ENCODE data around the gene JMJD6. TPM values are rescaled to one million over a fixed set of nuclear protein-coding genes. Genes with fewer than 3 reads are reported as not detected.
A peak's percentile ranks its signal among the peaks of the same experiment; 100 is the strongest.
"Not testable (repeated sequence)": the region's sequence is repeated elsewhere in the genome, so short reads cannot be mapped to it uniquely, and the experiment has no call there.

JMJD6 gene
- total RNA-seq, 1 donor from 2014 or later = 22.6 TPM

DNA sequence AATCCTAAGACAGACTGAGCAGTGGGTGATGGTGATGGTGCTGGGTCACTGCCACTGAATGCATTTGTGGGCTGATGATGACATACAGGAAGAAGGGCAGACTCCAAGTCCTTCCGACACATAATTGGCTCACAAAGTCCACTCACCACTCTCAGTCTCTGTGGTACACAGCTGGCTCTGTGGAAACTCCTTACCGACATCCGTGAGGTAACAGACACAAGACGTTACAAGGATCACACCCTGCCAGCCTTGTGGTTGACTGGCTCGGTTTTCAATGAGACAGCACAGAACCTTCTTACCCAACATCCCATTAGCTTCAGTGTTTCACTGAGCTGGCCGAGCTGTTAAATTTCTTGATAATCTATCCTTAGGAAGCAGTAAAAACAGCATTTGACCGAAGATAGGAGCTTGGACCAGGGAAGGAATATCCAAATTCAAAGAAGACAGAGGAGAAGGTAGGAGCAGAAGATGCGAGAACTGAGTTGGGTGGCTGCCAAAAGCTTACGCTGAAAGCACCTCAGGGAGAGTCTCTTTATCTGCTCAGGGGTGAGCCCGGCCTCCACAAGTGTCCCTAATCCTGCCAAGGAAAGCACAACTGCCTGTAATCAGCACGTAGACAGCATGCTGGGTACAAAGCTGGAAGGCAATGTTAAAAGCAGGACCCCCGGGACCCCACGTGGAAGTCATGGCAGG, 10.1 kb downstream of the JMJD6 start:
- DNase-seq (ENCODE audit: low read depth, low spot score) = no peak

DNA sequence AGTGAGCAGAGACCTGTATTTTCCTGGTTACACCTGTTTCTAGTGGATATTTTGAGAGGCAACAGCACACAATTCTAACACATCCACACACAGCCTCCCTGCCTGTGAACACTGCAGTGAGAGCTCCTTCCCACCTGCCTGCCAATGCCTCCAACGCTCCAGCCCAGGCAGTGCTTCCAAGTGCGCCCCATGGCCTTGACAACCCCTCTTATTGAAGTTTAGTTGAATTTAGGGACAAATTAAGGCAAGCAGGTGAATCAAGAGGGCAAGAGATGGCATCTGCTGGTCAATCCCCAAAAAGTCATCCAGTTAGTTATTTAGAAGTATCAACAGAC, 10.9 kb downstream of the JMJD6 start:
- DNase-seq (ENCODE audit: low read depth, low spot score) = no peak

DNA sequence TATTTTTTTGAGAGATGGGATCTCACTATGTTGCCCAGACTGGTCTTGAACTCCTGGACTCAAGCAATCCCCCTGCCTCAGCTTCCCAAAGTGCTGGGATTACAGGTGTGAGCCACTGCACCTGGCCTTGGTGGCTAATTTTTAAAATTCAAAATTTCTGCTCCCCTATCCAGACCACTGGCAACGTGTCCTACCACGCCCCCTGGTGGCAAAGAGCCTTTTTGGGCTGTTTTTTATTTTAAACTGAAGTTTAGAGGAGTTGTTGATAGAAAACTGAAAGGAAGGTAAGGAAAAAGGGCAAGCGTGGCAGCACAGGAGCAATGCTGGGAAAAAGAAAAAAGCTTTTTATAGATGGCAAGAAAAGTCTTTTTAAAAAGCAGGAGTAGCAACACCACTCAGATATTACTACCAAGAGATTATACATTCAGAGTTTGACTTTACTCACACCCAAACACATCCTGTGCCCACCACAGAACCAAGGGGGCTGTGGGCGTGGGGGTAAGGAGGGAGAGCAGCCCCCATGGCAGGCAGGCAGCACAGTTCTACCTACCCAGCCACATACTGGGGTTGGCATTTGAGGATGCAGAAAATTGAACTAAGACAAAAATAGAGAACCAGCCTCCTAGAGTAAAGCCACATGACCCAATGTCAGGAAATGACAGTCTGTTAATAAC, 11.4 kb downstream of the JMJD6 start:
- DNase-seq (ENCODE audit: low read depth, low spot score) = no peak

DNA sequence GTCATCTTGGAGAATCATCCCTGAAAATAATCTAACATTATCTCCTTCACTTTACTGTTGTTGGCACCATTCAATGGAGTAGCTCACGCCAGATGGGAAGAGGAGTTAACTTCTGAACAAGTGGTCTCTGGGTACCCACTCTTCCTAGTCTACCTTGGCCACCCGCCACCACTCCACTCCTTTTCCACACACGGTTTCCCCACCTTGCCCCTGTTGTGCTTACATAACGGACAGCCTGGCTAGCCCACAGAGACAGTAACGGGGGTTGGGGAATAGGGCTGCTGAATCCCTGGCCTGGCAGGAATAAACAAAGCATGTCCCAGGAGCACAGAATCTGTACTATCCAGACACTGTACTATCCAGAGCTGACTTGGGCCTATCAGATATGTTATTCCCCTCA, 12.1 kb downstream of the JMJD6 start:
- no peak for DNase-seq (ENCODE audit: low read depth, low spot score)

DNA sequence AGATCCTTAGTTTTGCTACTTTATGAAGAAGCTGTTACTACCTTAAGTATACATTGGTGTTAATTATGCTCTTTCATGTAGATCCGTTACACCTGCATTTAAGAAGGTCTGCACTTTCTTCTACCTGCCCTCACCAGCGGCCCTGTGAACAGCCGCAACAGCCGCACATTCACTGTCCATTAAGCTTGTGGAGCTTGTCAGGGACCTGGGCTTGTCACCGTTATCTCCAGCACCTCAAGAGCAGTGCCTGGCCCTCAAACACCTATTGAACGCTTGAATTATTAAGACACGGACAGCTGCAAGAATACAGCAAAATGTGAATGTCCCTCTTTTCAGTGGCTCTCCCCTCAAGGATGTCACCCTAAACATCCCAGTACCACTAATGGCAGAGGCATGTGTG, 12.6 kb downstream of the JMJD6 start:
- DNase-seq (ENCODE audit: low read depth, low spot score) = no peak

DNA sequence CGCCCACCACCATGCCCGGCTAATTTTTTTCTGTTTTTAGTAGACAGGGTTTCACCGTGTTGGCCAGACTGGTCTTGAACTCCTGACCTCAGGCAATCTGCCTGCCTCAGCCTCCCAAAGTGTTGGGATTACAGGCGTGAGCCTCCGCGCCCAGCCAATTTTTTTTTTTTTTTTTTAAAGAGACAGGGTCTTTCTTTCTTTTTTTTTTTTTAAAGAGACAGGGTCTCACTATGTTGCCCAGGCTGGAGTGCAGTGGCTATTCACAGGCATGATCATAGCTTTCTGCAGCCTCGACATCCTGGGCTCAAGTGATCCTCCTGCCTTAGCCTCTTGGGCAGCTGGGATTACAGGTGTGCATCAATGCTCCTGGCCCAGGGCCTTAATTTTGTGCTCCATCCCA, 14.1 kb downstream of the JMJD6 start:
- DNase-seq (ENCODE audit: low read depth, low spot score) = not testable (repeated sequence)

DNA sequence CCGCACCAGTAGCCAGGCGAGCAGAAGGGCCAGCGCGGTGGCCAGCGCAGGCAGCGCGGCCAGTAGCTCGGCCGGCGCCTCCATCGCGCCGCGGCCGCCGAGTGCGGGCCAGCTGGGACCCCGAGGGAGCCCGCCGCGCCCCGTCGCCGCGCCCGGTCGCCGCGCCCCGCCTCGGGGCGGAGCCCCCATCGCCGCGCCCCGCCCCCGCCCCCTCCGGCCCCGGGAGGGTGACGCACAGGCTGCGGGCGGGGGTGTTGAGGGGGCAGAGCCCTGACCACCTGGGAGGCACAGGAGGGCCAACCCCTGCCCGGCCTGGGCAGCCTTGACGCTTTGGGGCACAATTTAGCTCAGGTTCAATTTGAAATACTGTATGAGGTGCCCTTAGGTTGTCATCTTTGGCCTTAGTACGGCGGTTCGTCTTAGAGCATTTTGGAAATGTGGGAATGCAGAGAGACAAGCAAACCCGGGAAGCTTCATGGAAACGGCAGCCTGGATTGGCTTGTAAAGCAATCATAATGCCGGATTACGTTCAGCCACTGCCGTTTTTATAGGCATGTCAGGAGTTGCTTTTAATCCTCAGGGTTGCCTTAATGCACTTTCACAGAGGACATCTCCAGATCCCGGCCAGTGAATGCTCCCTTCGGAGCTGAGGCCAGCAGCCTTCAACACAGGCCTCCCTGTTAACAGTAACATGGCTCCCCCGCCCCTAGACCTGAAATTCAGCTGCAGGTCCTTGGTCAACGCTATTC, 15.4 kb downstream of the JMJD6 start, which contains the start of gene MXRA7:
MXRA7 (minus strand) TSS at position 103 of the 749 bp plus-strand sequence; CDS start at position 84, 19 bp downstream.
- DNase-seq (ENCODE audit: low read depth, low spot score) = no peak

DNA sequence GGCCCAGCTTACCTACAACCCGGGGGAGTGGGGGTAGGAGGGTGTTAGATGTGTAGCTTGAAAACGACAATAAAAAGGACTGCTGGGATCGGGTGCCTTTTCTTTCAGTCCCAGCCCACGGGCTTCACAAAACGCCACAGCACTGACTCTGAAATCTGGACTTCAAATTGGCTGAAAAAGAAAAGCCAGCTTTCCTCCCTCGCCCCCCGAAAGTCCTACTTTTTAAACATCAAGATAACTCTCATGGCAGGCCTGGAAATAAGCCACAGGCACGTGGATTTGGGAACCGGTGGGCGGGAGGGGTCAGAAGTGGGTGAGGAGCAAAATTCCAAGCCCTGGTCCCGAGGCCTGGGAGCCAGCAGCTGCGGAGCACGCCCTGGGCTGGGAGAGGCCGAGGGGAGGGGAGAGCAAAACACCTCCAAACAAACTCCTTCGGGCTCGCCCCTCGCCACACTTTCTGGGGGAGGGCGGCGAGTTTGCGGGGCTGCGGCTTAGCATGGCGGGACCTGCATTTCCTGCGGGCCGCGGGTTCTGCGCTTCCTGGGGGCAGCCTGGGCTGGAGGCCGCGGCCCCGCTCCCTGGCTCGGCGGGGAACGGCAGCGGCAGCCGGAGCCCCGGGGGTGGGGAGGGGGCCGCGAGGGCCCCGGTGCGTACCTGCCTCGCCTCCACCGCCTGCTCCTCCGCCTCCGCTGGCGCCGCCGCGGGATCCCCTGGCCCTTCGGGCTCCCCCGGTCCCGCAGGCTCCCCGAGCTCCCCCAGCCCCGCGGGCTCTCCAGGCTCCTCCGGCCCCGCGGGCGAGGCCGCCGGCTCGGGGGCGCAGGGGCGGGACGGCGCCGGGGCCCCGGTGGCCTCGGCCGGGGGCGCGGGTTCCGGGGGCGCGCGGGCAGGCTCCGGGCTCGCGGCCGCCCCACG, 16.2 kb downstream of the JMJD6 start:
- not testable (repeated sequence) for DNase-seq (ENCODE audit: low read depth, low spot score)

DNA sequence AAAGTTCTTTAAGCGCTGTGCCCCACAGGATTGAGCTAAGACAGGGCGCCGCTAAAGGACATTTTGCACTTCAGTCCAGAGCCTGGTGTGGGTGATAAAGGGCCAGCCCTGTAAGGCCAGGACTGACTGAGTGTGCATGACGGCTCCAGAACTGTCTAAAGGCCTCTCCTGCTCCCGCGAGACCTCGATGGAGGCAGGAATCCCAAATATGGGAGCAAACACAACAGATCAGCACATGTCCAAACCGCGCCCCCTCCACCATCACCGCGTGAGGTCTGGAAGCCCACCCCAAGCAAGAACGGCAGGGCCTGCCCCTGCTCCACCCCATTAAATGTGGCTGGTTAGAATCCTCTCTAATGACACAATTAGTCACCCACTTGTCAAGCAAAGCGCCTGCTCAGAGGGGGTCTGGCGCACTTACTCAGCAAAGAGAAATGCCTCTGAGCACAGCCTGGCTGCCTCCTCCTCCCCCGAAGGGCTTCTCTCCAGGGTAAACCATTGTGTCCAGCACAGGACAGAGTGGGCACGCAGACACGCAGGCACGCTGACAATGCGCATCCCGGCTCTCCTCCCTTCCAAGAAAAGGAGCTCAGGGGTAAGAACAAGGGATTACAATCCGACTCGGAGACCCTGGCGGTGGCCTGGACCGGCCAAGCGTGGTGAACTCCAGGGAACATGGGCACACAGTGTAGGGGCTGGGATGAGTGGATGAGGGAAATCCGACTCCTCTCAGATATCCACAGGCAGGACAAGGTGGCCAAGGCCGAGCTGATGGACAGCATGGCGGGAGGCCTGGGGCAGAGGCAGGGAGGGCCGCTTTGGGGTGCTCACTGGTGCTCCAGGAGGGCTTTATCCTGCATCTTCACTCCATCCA, 17.1 kb downstream of the JMJD6 start:
- DNase-seq (ENCODE audit: low read depth, low spot score) = no peak

DNA sequence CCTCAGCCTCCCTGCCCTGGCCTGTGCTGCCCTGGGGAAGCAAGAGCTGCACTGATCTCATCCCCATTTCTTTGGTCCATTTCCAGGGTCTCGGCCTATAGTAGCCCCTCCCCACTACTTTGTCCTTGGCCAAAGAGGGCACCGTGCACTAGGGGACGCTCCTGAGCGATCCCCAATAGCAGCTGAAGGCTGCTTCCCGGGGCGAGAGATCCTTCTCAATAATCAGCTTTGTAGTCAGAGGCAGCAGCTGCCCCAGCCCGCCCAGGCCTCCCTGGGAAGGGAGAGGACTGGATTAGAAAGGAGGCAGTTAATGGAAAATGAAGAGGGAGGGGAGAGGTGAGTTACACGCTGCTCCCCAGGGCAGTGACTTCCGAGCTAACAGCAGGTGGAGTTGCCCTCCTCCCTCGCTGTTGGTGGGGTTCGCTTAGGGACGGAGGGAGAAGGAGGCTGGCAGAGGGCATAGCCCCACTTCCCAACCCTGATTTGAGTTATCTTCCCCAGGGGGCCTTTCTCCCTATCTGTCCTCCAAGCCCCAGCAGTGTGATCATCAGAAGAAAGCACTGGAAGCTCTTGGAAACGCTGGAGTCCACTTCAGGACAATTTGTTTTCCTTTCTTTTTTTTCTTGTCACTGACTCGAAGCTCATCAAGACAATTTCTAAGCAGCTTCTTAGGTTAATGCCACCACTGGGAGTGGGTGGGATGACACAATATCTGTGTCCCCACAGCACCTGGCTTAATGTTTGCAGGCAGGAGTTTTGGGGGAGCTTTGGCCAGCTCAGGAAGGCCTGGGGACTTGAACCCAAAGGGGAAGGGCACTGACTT, 18.2 kb downstream of the JMJD6 start:
- no peak for DNase-seq (ENCODE audit: low read depth, low spot score)

DNA sequence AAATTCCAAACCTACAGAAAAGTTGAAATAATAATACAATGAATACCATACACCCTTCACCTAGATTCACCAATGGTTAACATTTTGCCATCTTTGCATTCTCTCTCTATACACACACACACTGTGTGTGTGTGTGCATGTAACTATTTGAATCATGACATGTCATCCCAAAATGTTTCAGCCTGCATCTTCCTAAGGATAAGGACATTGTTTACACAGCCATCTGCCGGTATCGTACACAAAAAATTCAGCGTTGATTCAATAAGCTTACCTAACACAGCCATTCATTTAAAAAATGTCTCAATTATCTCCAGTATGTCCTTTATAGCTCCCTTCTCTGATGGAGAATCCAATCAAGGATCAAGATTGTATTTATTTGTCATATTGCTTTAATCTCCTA, 19.6 kb downstream of the JMJD6 start:
- no peak for DNase-seq (ENCODE audit: low read depth, low spot score)

DNA sequence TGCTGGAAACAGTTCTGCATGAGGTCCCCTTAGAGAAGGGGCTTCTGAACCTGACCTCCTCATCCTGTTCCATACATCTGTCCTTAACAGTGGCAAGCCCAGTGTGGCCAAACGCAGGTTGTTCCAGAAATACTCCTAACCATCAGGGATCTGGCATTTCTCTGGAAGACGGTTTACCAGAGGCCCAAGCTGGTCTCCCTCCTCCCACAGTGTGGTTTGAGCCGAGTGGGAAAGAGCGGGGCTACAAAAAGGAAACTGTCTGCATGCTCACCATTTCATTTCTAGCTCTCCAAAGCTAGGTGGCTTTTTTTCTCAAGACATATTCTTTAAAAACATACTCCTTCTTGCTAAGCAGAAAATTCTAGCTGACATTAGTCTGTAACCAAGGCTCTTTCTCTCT, 21.6 kb downstream of the JMJD6 start:
- no peak for DNase-seq (ENCODE audit: low read depth, low spot score)

DNA sequence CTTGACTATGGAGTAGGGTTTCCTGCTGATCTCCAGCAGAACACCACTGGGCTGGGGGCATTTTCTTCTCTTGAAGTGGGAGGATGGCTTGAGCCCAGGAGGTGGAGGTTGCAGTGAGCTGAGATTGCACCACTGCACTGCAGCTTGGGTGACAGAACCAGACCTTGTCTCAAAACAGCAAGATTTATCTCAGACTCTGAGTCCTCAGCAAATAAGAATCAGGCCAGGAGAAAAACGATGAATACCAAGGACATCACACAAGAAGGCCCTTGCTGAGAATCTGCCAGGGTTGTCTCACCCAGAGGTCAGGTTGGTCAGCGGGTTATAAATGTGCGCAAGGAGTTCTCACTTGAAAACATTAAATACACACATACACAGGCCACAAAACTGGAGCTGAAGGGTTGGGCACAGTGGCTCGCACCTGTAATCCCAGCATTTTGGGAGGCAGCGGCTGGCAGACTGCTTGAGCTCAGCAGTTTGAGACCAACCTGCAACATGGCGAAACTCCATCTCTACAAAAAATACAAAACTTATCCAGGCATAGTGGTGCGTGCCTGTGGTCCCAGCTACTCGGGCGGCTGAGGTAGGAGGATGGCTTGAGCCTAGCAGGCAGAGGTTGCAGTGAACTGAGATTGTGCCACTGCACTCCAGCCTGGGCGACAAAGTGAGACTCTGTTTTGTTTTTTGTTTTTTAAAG, 23.3 kb downstream of the JMJD6 start:
- no peak for DNase-seq (ENCODE audit: low read depth, low spot score)

DNA sequence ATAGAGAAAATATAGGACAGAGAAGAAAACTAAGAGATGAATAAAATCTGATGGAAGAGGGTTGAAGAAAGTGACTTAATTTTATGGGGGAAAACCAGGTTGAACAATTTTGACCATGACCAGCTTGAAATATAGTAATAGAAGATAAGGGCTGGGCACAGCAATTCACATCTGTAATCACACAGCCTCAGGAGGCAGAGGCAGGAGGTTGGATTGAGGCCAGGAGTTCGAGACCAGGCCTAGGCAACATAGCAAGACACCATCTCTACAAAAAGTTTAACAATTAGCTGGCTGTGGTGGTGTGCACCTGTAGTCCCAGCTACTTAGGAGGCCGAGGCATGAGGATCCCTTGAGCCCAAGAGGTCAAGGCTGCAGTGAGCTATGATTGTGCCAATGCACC, 24.3 kb downstream of the JMJD6 start:
- no peak for DNase-seq (ENCODE audit: low read depth, low spot score)

DNA sequence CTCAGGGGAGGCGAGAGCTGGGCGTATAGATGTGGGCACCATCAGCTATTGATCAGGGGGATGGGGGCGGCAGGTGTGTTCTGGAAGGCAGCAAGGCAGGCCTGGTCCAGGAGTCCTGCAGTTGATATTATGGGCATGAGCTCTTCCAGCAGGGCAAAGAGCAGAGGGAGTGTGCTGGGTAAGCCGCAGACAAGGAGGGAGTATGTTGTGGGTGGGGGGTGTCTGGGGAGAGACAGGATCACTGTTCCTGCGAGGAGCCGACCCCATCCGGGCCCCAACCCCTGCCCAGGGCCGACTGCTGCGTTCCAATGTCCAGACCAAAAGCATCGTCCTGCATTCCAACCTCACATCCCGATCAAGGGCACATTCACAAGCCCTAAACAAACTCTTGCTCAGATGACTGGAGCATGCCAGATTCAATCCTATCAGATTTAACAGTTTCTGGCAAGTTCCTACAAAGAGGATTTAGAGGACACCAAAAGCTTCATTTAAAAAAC, 24.9 kb downstream of the JMJD6 start:
- DNase-seq (ENCODE audit: low read depth, low spot score) = no peak

DNA sequence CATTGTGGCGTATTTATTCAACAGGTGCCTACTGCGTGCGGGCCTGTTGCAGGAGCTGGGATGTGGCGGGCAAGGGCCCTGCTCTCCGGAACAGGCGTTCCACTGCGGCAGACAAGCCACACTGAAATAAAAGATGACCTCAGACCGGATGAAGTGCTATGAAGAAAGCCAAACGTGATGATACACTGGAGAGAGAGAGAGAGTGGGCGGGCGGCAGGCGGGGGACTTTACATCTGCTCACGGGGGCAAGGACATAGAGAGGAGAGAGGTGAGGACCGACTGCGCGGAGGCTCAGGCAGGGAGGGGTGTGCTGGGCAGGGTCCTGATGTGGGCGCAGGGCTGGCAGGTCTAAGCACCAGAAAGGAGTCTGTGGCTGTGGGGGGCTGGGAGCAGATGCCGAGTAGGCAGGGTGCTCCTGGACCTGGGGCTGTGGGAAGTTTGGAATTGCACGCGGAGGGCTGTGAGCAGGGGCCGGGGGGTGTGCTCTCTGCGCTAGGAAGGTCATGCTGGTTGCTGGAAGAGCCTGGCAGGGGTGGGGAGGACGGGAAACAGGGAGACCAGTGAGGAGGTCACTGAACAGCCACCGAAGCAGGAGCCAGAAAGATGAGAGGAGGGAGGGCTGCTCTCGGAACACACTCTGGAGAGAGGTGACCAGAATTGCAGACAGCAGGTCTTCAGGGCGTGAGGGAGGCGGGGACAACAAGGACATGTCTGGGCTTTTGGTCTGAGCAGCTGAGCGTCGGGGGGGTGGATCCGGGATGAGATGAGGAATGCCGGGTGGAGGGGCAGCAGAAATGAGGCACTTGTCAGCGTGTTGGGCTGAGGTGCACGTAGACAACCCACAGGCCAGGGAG, 25.6 kb downstream of the JMJD6 start:
- DNase-seq (ENCODE audit: low read depth, low spot score) = peak; percentile 49

DNA sequence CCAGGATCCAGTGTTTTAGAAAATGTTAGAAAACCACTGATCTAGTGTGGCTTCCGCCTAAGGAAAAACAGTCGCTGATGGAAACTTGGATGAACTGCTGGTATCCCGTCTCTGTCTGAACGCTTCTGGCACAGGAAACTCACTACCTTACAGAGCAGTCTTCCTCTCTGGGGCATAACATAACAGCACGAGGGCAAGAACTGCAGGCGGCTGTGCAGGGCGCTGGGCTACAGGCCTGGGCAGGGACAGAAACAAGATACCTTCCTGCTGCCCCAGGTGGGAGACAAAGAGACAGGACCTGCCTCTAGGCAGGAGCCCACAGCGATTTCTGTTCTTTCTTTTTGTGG, 26.2 kb downstream of the JMJD6 start:
- DNase-seq (ENCODE audit: low read depth, low spot score) = no peak

DNA sequence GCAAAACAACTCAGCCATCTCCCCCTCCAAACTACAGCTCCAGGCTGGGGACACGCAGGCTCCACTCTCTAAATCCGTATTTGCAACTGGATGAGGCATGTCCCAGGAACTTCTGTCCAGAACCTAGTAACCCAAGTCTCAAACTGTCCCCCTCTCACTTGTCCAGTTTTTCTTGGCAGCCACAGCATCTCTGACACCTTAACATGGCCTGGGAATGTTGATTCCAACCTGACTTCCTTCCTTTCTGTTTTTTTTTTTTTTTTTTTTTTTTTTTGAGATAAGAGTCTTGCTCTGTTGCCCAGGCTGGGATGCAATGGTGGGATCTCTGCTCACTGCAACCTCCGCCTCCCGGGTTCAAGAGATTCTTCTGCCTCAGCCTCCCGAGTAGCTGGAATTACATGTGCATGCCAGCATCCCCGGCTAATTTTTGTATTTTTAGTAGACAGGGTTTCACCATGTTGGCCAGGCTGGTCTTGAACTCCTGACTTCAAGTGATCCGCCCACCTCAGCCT, 27.9 kb downstream of the JMJD6 start:
- DNase-seq (ENCODE audit: low read depth, low spot score) = not testable (repeated sequence)
